Measurements from ENCODE around the gene HGFAC. TPM values are rescaled to one million over a fixed set of nuclear protein-coding genes. Genes with fewer than 3 reads are reported as not detected.

The HGFAC gene
- total RNA-seq, 1 experiment from 2014 or later: 0.20 TPM

DNA sequence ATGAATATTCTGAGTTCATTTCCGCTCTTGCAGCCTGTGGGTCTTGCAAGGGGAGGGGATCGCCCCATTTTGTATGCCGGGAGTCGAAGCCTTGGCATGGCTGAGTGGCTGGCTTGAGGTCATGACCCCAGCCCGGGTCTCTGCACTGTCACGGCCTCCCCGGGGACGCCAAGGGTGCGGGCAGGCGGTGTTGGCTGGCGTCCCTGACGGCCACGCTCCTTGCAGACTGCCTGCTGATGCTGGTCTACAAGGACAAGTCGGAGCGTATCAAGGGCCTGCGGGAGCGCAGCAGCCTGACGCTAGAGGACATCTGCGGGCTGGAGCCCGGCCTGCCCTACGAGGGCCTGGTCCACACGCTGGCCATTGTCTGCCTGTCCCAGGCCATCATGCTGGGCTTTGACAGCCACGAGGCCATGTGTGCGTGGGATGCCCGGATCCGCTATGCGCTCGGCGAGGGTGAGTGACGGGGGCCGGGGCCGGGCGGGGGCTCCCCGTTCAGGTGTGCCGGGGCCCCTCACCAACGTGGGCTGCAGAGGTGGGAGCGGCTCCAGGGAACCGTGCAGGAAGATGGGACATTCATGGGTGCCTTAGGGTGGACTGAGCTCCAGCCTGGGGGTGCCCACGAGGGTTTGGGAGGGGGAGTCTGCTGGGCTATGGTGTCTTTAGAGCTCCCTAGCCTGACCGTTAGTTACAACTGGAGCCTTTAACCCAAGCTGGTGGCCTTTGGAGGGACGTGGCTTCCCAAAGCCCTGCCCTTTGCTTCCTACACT is 31.6 kb downstream of the HGFAC start:
- POLR2A ChIA-PET: no interaction called here

DNA sequence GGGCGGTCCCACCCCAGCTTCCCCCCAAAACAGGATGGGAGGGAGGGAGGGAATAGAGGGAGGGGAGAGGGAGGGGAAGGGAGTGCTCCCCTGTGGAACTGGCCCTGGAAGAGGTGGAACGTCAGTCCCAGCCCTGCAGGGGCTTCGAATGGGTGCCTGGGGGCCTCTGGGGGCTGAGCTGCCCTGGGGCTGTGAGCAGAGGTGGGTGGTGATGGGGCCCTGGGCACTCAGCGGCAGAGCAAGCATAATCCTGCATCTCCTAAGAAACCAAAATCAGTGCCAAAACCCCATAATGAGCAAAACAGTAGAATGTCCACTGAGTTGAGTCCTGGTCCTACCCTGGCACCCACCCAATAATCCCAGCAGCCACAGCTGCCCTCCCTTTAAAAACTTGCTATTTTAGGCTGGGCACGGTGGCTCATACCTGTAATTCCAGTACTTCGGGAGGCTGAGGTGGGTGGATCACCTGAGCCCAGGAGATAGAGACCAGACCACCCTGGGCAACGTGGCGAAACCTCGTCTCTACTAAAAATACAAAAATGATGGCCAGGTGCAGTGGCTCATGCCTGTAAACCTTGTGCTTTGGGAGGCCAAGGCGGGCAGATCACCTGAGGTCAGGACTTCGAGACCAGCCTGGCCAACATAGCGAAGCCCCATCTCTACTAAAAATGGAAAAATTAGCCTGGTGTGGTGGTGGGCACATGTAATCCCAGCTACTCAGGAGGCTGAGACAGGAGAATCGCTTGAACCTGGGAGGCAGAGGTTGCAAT is 32.4 kb downstream of the HGFAC start:
- Mint-ChIP-seq H3K27me3 (ENCODE audit: low read depth) (peaks cover 54% of the 10 kb centered on the region), H3K4me1 (peaks cover 5% of the 10 kb centered on the region; the same call in 1 of the 2 replicates), H3K27ac (no peak overlapping the region), H3K36me3 (no peaks in the 10 kb centered on the region), H3K4me3 (no peak overlapping the region), H3K9me3 (no peaks in the 10 kb centered on the region)
- TF ChIP-seq, protein P1, sequence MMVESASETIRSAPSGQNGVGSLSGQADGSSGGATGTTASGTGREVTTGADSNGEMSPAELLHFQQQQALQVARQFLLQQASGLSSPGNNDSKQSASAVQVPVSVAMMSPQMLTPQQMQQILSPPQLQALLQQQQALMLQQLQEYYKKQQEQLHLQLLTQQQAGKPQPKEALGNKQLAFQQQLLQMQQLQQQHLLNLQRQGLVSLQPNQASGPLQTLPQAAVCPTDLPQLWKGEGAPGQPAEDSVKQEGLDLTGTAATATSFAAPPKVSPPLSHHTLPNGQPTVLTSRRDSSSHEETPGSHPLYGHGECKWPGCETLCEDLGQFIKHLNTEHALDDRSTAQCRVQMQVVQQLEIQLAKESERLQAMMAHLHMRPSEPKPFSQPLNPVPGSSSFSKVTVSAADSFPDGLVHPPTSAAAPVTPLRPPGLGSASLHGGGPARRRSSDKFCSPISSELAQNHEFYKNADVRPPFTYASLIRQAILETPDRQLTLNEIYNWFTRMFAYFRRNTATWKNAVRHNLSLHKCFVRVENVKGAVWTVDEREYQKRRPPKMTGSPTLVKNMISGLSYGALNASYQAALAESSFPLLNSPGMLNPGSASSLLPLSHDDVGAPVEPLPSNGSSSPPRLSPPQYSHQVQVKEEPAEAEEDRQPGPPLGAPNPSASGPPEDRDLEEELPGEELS (CRISPR knock-in tag; IDR thresholded peaks at IDR 0.05): no peak
- TF ChIP-seq, protein P2, sequence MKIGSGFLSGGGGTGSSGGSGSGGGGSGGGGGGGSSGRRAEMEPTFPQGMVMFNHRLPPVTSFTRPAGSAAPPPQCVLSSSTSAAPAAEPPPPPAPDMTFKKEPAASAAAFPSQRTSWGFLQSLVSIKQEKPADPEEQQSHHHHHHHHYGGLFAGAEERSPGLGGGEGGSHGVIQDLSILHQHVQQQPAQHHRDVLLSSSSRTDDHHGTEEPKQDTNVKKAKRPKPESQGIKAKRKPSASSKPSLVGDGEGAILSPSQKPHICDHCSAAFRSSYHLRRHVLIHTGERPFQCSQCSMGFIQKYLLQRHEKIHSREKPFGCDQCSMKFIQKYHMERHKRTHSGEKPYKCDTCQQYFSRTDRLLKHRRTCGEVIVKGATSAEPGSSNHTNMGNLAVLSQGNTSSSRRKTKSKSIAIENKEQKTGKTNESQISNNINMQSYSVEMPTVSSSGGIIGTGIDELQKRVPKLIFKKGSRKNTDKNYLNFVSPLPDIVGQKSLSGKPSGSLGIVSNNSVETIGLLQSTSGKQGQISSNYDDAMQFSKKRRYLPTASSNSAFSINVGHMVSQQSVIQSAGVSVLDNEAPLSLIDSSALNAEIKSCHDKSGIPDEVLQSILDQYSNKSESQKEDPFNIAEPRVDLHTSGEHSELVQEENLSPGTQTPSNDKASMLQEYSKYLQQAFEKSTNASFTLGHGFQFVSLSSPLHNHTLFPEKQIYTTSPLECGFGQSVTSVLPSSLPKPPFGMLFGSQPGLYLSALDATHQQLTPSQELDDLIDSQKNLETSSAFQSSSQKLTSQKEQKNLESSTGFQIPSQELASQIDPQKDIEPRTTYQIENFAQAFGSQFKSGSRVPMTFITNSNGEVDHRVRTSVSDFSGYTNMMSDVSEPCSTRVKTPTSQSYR (CRISPR knock-in tag; IDR thresholded peaks at IDR 0.05): no peak
- TF ChIP-seq NR2C2 (CRISPR knock-in tag; IDR thresholded peaks at IDR 0.05): no peak
- TF ChIP-seq ESRRA (CRISPR knock-in tag; IDR thresholded peaks at IDR 0.05; ENCODE audit: borderline replicate concordance): no peak
- TF ChIP-seq, protein P3, sequence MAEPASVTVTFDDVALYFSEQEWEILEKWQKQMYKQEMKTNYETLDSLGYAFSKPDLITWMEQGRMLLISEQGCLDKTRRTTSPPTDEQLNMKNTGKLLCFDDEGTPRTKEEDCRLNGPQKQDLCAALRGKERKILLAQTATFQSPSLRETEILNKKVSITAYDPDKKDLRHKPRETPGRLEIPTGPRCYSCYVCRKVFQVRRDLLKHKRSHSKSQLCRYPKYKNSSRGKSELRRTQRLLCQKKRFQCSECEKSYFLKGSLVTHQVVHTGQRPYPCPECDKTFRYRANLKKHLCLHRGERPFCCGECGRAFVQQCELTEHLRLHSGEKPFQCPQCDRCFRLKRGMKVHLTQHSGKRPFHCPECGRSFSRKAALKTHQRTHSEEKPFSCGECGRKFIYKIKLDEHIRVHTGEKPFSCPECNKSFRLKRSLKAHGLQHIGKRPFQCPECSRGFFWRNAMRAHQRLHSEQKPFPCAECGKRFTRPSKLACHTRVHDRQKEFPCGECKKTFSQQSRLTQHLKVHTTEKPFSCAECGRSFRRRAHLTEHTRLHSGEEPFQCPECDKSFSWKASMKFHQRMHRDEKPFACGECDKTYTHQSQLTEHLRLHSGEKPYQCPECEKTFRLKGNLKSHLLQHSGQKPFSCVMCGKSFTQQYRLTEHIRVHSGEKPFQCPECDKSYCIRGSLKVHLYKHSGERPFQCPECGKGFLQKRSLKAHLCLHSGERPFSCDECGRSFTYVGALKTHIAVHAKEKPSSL (CRISPR knock-in tag; conservative IDR thresholded peaks at IDR 0.05): no peak
- no peak for TF ChIP-seq FOXP1 (CRISPR knock-in tag; IDR thresholded peaks at IDR 0.05; ENCODE audit: borderline replicate concordance)
- no peak for DNase-seq (ENCODE audit: low spot score)
- ATAC-seq: no peak
- CTCF ChIA-PET: no interaction called here
- POLR2A ChIA-PET: no interaction called here

More for the DNA sequence above, 31.6 kb downstream of the HGFAC start:
- TF ChIP-seq FOXJ3 (CRISPR knock-in tag; IDR thresholded peaks at IDR 0.05; ENCODE audit: borderline replicate concordance) (no peak), MYBL2 (CRISPR knock-in tag; IDR thresholded peaks at IDR 0.05) (no peak), SOX15 (CRISPR knock-in tag; IDR thresholded peaks at IDR 0.05) (no peak), ETV6 (CRISPR knock-in tag; IDR thresholded peaks at IDR 0.05) (no peak), SMAD3 (CRISPR knock-in tag; IDR thresholded peaks at IDR 0.05; ENCODE audit: borderline replicate concordance) (no peak), OVOL2 (CRISPR knock-in tag; IDR thresholded peaks at IDR 0.05; ENCODE audit: borderline replicate concordance) (no peak), ZNF671 (CRISPR knock-in tag; IDR thresholded peaks at IDR 0.05) (no peak), TP53 (CRISPR knock-in tag; IDR thresholded peaks at IDR 0.05) (no peak), CBFB (CRISPR knock-in tag; IDR thresholded peaks at IDR 0.05; ENCODE audit: low read depth) (no peak), ZNF138 (CRISPR knock-in tag; conservative IDR thresholded peaks at IDR 0.05) (no peak), MXD4 (CRISPR knock-in tag; IDR thresholded peaks at IDR 0.05; ENCODE audit: borderline replicate concordance) (no peak), SMAD4 (CRISPR knock-in tag; IDR thresholded peaks at IDR 0.05) (no peak)
- TF ChIP-seq, protein P4, sequence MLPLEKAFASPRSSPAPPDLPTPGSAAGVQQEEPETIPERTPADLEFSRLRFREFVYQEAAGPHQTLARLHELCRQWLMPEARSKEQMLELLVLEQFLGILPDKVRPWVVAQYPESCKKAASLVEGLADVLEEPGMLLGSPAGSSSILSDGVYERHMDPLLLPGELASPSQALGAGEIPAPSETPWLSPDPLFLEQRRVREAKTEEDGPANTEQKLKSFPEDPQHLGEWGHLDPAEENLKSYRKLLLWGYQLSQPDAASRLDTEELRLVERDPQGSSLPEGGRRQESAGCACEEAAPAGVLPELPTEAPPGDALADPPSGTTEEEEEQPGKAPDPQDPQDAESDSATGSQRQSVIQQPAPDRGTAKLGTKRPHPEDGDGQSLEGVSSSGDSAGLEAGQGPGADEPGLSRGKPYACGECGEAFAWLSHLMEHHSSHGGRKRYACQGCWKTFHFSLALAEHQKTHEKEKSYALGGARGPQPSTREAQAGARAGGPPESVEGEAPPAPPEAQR (CRISPR knock-in tag; IDR thresholded peaks at IDR 0.05): no peak
- TF ChIP-seq, protein P5, sequence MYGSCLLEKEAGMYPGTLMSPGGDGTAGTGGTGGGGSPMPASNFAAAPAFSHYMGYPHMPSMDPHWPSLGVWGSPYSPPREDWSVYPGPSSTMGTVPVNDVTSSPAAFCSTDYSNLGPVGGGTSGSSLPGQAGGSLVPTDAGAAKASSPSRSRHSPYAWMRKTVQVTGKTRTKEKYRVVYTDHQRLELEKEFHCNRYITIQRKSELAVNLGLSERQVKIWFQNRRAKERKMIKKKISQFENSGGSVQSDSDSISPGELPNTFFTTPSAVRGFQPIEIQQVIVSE (CRISPR knock-in tag; IDR thresholded peaks at IDR 0.05; ENCODE audit: borderline replicate concordance): no peak
- TF ChIP-seq, protein P6, sequence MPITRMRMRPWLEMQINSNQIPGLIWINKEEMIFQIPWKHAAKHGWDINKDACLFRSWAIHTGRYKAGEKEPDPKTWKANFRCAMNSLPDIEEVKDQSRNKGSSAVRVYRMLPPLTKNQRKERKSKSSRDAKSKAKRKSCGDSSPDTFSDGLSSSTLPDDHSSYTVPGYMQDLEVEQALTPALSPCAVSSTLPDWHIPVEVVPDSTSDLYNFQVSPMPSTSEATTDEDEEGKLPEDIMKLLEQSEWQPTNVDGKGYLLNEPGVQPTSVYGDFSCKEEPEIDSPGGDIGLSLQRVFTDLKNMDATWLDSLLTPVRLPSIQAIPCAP (CRISPR knock-in tag; IDR thresholded peaks at IDR 0.05): no peak
- Mint-ChIP-seq H3K27me3 (ENCODE audit: low read depth) (peaks cover 49% of the 10 kb centered on the region), H3K9me3 (no peaks in the 10 kb centered on the region), H3K27ac (no peak overlapping the region), H3K4me3 (no peak overlapping the region), H3K4me1 (peaks cover 5% of the 10 kb centered on the region; the same call in 1 of the 2 replicates), H3K36me3 (no peaks in the 10 kb centered on the region)
- DNase-seq (ENCODE audit: low spot score) (no peak), ATAC-seq (no peak)
- CTCF ChIA-PET: no interaction called here

Data from WTC11 (cell line).